IPS-18c (cell line): Measurements from ENCODE around the gene JMJD6.

Source experiments
- H3K4me3 ChIP-seq: 2 replicates; pipeline ENCODE4 v1.7.0; 2013; ENCODE audit warnings: low read depth, mild to moderate bottlenecking, low read length, moderate library complexity; ENCODE audit not compliant: insufficient read depth
- H3K9me3 ChIP-seq: one replicate; pipeline ENCODE4 v1.6.1; 2013; ENCODE audit warnings: mild to moderate bottlenecking, low read length, moderate library complexity; ENCODE audit not compliant: control insufficient read depth, insufficient read depth

Gene JMJD6

GRCh38 chr17:76691379-76692191 is 34.8 kb downstream of the JMJD6 start:
- no peak overlapping the region for H3K4me3 ChIP-seq
- no peaks in the 10 kb centered on the region for H3K9me3 ChIP-seq

GRCh38 chr17:76690596-76691280 is 35.7 kb downstream of the JMJD6 start:
- H3K9me3 ChIP-seq = no peaks in the 10 kb centered on the region
- no peak overlapping the region for H3K4me3 ChIP-seq

GRCh38 chr17:76689859-76690258 is 36.5 kb downstream of the JMJD6 start:
- H3K4me3 ChIP-seq = no peak overlapping the region
- no peaks in the 10 kb centered on the region for H3K9me3 ChIP-seq

- H3K4me3 ChIP-seq = no peak overlapping the region
- no peaks in the 10 kb centered on the region for H3K9me3 ChIP-seq
These were observed 38.2 kb downstream of the JMJD6 start for GRCh38 chr17:76688165-76688622.

- no peaks in the 10 kb centered on the region for H3K9me3 ChIP-seq
- no peak overlapping the region for H3K4me3 ChIP-seq
These were observed 38.9 kb downstream of the JMJD6 start for GRCh38 chr17:76687298-76688164.

- H3K4me3 ChIP-seq = no peak overlapping the region
- no peaks in the 10 kb centered on the region for H3K9me3 ChIP-seq
These were observed 39.7 kb downstream of the JMJD6 start for GRCh38 chr17:76686538-76687297.

GRCh38 chr17:76685846-76686245 is 40.6 kb downstream of the JMJD6 start:
- Histone ChIP-seq H3K9me3 (no peaks in the 10 kb centered on the region), H3K4me3 (no peak overlapping the region)

GRCh38 chr17:76685366-76685765 is 41.0 kb downstream of the JMJD6 start:
- Histone ChIP-seq H3K9me3 (no peaks in the 10 kb centered on the region), H3K4me3 (no peak overlapping the region)

- no peak overlapping the region for H3K4me3 ChIP-seq
- no peaks in the 10 kb centered on the region for H3K9me3 ChIP-seq
These were observed 41.6 kb downstream of the JMJD6 start for GRCh38 chr17:76684756-76685155.

GRCh38 chr17:76683921-76684745 is 42.3 kb downstream of the JMJD6 start:
- no peak overlapping the region for H3K4me3 ChIP-seq
- H3K9me3 ChIP-seq = no peaks in the 10 kb centered on the region

GRCh38 chr17:76683011-76683755 is 43.2 kb downstream of the JMJD6 start:
- no peaks in the 10 kb centered on the region for H3K9me3 ChIP-seq

GRCh38 chr17:76682296-76682695 is 44.1 kb downstream of the JMJD6 start:
- no peaks in the 10 kb centered on the region for H3K9me3 ChIP-seq
- H3K4me3 ChIP-seq = no peak overlapping the region

More at GRCh38 chr17:76683011-76683755, 43.2 kb downstream of the JMJD6 start:
- no peak overlapping the region for H3K4me3 ChIP-seq

- Histone ChIP-seq H3K9me3 (no peaks in the 10 kb centered on the region), H3K4me3 (no peak overlapping the region)
These were observed 44.9 kb downstream of the JMJD6 start for GRCh38 chr17:76681222-76682137.

GRCh38 chr17:76679239-76679638 is 47.2 kb downstream of the JMJD6 start:
- no peaks in the 10 kb centered on the region for H3K9me3 ChIP-seq
- no peak overlapping the region for H3K4me3 ChIP-seq

GRCh38 chr17:76678330-76678729 is 48.1 kb downstream of the JMJD6 start:
- no peak overlapping the region for H3K4me3 ChIP-seq
- H3K9me3 ChIP-seq = no peaks in the 10 kb centered on the region
